HepG2 (cell line): ENCODE results near the gene ZFPL1. TPM values are rescaled to one million over a fixed set of nuclear protein-coding genes. Genes with fewer than 3 reads are reported as not detected.

ENCODE experiments used
- CSRNP2 ChIP-seq: sonication (generic); formaldehyde crosslinking; conservative IDR thresholded peaks from 2 replicates; pipeline ENCODE4 v1.8.0; 2022; ENCODE audit warnings: low read depth, missing genetic modification reagents
- HNRNPLL ChIP-seq: fragments of 200-400 bp; formaldehyde crosslinking; IDR thresholded peaks from 2 replicates; pipeline ENCODE4 v1.6.1; 2017; ENCODE audit warnings: mild to moderate bottlenecking, low read depth, low read length; ENCODE audit not compliant: poor library complexity, severe bottlenecking
- HOXA5 ChIP-seq: sonication (generic); formaldehyde crosslinking; IDR thresholded peaks from 2 replicates; pipeline ENCODE4 v1.4.0; 2020; ENCODE audit warnings: missing genetic modification reagents
- MEF2D ChIP-seq: sonication (generic); formaldehyde crosslinking; IDR thresholded peaks from 2 replicates; pipeline ENCODE4 v1.5.1; 2020; ENCODE audit warnings: mild to moderate bottlenecking, missing genetic modification reagents
- MTF1 ChIP-seq: sonication (generic); formaldehyde crosslinking; IDR thresholded peaks from 2 replicates; pipeline ENCODE4 v1.5.0; 2020; ENCODE audit warnings: missing genetic modification reagents
- NONO ChIP-seq, 2 experiments: fragments of 450-650 bp in 1 of 2; sonication (generic) in 1 of 2; formaldehyde crosslinking in 1 of 2; IDR thresholded peaks in 1 of 2; conservative IDR thresholded peaks in 1 of 2; 2 replicates each; pipeline versions ENCODE4 v1.6.1 to v1.8.0; 2017 to 2022; ENCODE audit warnings: mild to moderate bottlenecking in 1 of 2, missing genetic modification reagents in 1 of 2, moderate library complexity in 1 of 2
- NRL ChIP-seq: sonication (generic); formaldehyde crosslinking; IDR thresholded peaks from 2 replicates; pipeline ENCODE4 v1.5.0; 2020; ENCODE audit warnings: missing genetic modification reagents, mild to moderate bottlenecking, moderate library complexity, borderline replicate concordance
- PHB2 ChIP-seq: fragments of 450-650 bp; IDR thresholded peaks from 2 replicates; pipeline ENCODE4 v1.6.1; 2018; ENCODE audit not compliant: partially characterized antibody
- SNAPC5 ChIP-seq: sonication (generic); formaldehyde crosslinking; IDR thresholded peaks from 2 replicates; pipeline ENCODE4 v1.8.1; 2023; ENCODE audit warnings: mild to moderate bottlenecking, missing genetic modification reagents, borderline replicate concordance
- TAF1 ChIP-seq: sonication (generic); formaldehyde crosslinking; IDR thresholded peaks from 2 replicates; pipeline ENCODE4 v1.4.0; 2020; ENCODE audit warnings: missing genetic modification reagents
- TMF1 ChIP-seq: sonication (generic); formaldehyde crosslinking; IDR thresholded peaks from 2 replicates; pipeline ENCODE4 v1.8.1; 2022; ENCODE audit warnings: low read depth, missing genetic modification reagents
- ZBTB49 ChIP-seq: sonication (generic); formaldehyde crosslinking; IDR thresholded peaks from 2 replicates; pipeline ENCODE4 v1.4.0; 2020; ENCODE audit warnings: missing genetic modification reagents, borderline replicate concordance
- ZNF124 ChIP-seq: sonication (generic); formaldehyde crosslinking; IDR thresholded peaks from 2 replicates; pipeline ENCODE4 v1.4.0; 2020; ENCODE audit warnings: missing genetic modification reagents
- ZNF552 ChIP-seq: sonication (generic); formaldehyde crosslinking; IDR thresholded peaks from 2 replicates; pipeline ENCODE4 v1.9.0; 2022; ENCODE audit warnings: missing genetic modification reagents, mild to moderate bottlenecking, borderline replicate concordance
- ZNF792 ChIP-seq: IDR thresholded peaks from 2 replicates; pipeline ENCODE4 v1.6.1; 2016
- polyA plus RNA-seq, 8 experiments: library from polyadenylated mRNA; depleted of rRNA in 3 of 8; stranded (reverse) in 7 of 8; unstranded in 1 of 8; fragments of >200 nt; fragmentation: Illumina TruSeq in 4 of 8; extraction: Trizol in 4 of 8; gene quantifications; 2 replicates each; pipeline versions ENCODE4 v1.2.1 to v1.2.3, GENCODE V29; 2011 to 2016; ENCODE audit warnings: low read depth in 4 of 8, missing spikeins in 1 of 8, mixed read lengths in 1 of 8; ENCODE audit not compliant: insufficient read depth in 1 of 8
- total RNA-seq, 5 experiments: library from RNA; depleted of rRNA; stranded (reverse); fragments of >200 nt; fragmentation: Illumina TruSeq; extraction: Trizol; gene quantifications; 2 replicates each; pipeline ENCODE4 v1.2.3, GENCODE V29; 2016; ENCODE audit warnings: low read depth in 1 of 5
- TF ChIP-seq, protein P1 (sequence below): sonication (generic); formaldehyde crosslinking; IDR thresholded peaks from 2 replicates; pipeline ENCODE4 v1.4.0; 2020; ENCODE audit warnings: missing genetic modification reagents
- TF ChIP-seq, protein P2 (sequence below): sonication (generic); formaldehyde crosslinking; IDR thresholded peaks from 2 replicates; pipeline ENCODE4 v1.9.0; 2021; ENCODE audit warnings: missing genetic modification reagents, mild to moderate bottlenecking, borderline replicate concordance

The ZFPL1 gene
- total and polyA plus RNA-seq, 2 of the 13 experiments (the other 11 are each of a cell fraction or from before 2014, with no cell fraction given): 32.2 to 56.0 TPM

DNA sequence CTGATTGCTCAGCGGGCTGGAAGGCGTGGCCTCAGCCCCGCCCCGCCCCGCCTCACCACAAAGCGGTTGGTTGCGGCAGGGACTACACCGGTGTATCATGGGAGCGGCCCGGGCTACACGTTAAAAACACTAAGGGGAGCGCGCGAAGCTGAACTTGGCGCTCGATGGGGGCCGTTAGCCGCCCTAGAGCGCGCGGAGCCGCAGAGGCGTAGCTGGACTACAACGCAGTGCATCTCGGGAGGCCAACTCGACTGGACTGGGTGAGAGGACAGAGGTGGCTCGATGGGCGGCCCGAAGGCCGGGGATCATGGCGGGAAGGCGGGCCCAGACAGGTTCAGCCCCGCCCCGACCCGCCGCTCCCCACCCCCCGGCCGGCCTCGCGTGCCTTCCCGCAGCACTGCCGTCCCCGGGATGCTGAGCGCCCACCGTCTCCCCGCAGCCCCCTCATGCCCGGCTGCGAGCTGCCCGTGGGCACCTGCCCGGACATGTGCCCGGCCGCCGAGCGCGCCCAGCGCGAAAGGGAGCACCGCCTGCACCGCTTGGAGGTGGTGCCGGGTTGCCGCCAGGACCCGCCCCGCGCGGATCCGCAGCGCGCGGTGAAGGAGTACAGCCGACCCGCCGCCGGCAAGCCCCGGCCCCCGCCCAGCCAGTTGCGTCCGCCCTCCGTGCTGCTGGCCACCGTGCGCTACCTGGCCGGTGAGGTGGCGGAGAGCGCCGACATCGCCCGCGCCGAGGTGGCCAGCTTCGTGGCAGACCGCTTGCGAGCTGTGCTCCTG, 43.0 kb upstream of the ZFPL1 start, which contains the start of gene SAC3D1 (continued):
- TF ChIP-seq ZNF124 (CRISPR knock-in tag) (0 out of 2 replicates have a peak, but pooled peaks have one; percentile 13), SNAPC5 (CRISPR knock-in tag) (peak; percentile 69; the same call in 1 of the 2 replicates), CSRNP2 (CRISPR knock-in tag) (peak; percentile 81; the same call in 1 of the 2 replicates), ZNF552 (CRISPR knock-in tag) (no peak), ZNF792 (peak; percentile 28; the same call in 1 of the 2 replicates), ZBTB49 (no peak), TAF1 (CRISPR knock-in tag) (peak; percentile 52; the same call in 1 of the 2 replicates), MEF2D (CRISPR knock-in tag) (peak; percentile 52; the same call in 1 of the 2 replicates), NONO (IDR thresholded peaks at IDR 0.05) (no peak), NONO (CRISPR knock-in tag; conservative IDR thresholded peaks at IDR 0.05) (peak; percentile 80), TMF1 (0 out of 2 replicates have a peak, but pooled peaks have one; percentile 22), HOXA5 (peak; percentile 65; the same call in 1 of the 2 replicates), MTF1 (CRISPR knock-in tag) (no peak), NRL (no peak; the same call in 1 of the 2 replicates), HNRNPLL (peak; percentile 83), PHB2 (no peak)
- TF ChIP-seq, protein P1, sequence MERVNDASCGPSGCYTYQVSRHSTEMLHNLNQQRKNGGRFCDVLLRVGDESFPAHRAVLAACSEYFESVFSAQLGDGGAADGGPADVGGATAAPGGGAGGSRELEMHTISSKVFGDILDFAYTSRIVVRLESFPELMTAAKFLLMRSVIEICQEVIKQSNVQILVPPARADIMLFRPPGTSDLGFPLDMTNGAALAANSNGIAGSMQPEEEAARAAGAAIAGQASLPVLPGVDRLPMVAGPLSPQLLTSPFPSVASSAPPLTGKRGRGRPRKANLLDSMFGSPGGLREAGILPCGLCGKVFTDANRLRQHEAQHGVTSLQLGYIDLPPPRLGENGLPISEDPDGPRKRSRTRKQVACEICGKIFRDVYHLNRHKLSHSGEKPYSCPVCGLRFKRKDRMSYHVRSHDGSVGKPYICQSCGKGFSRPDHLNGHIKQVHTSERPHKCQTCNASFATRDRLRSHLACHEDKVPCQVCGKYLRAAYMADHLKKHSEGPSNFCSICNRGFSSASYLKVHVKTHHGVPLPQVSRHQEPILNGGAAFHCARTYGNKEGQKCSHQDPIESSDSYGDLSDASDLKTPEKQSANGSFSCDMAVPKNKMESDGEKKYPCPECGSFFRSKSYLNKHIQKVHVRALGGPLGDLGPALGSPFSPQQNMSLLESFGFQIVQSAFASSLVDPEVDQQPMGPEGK (CRISPR knock-in tag): peak; percentile 68
- TF ChIP-seq, protein P2, sequence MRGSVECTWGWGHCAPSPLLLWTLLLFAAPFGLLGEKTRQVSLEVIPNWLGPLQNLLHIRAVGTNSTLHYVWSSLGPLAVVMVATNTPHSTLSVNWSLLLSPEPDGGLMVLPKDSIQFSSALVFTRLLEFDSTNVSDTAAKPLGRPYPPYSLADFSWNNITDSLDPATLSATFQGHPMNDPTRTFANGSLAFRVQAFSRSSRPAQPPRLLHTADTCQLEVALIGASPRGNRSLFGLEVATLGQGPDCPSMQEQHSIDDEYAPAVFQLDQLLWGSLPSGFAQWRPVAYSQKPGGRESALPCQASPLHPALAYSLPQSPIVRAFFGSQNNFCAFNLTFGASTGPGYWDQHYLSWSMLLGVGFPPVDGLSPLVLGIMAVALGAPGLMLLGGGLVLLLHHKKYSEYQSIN (CRISPR knock-in tag): no peak
